GM18507 (cell line): ENCODE measurements around the gene PDGFD.

Experiments used
- DNase-seq: peaks from one replicate; pipeline ENCODE4 v3.0.0; 2011; ENCODE audit warnings: low read depth; ENCODE audit not compliant: insufficient read length; ENCODE audit errors: extremely low spot score
- FAIRE-seq: peaks from 2 replicates; lab custom pipeline; 2011; peaks lifted over from hg19 to GRCh38; lab: Jason Lieb, UNC

Gene PDGFD

GRCh38 chr11:103940551-103940950 lies 223.4 kb downstream of the PDGFD start:
- no peak for FAIRE-seq
- DNase-seq, result no peak

- DNase-seq (no peak), FAIRE-seq (peak; percentile 31)
These were observed 224.3 kb downstream of the PDGFD start for GRCh38 chr11:103939694-103940093.

- FAIRE-seq (no peak), DNase-seq (no peak)
These were observed 227.9 kb downstream of the PDGFD start for GRCh38 chr11:103936059-103936458.

- no peak for DNase-seq
- no peak for FAIRE-seq
These were observed 228.7 kb downstream of the PDGFD start for GRCh38 chr11:103935219-103935618.

- peak; percentile 92 for FAIRE-seq
- peak; percentile 40 for DNase-seq
These were observed 234.6 kb downstream of the PDGFD start for GRCh38 chr11:103929170-103929903.

- FAIRE-seq (peak; percentile 57), DNase-seq (no peak)
These were observed 235.2 kb downstream of the PDGFD start for GRCh38 chr11:103928802-103929161.

- no peak for FAIRE-seq
- no peak for DNase-seq
These were observed 235.7 kb downstream of the PDGFD start for GRCh38 chr11:103928040-103928801.

- peak; percentile 81 for FAIRE-seq
- no peak for DNase-seq
These were observed 236.4 kb downstream of the PDGFD start for GRCh38 chr11:103927535-103927934.

GRCh38 chr11:103926990-103927389 lies 237.0 kb downstream of the PDGFD start:
- DNase-seq (no peak), FAIRE-seq (no peak)

- DNase-seq (no peak), FAIRE-seq (peak; percentile 41)
These were observed 239.6 kb downstream of the PDGFD start for GRCh38 chr11:103924166-103925013.

- DNase-seq, result no peak
- no peak for FAIRE-seq
These were observed 240.5 kb downstream of the PDGFD start for GRCh38 chr11:103923451-103923931.

- no peak for DNase-seq
- no peak for FAIRE-seq
These were observed 243.0 kb downstream of the PDGFD start for GRCh38 chr11:103920933-103921332.

- no peak for FAIRE-seq
- no peak for DNase-seq
These were observed 243.5 kb downstream of the PDGFD start for GRCh38 chr11:103920449-103920848.

- DNase-seq (no peak), FAIRE-seq (no peak)
These were observed 253.2 kb downstream of the PDGFD start for GRCh38 chr11:103910721-103911120.

- peak; percentile 52 for FAIRE-seq
These were observed 256.1 kb downstream of the PDGFD start for GRCh38 chr11:103907548-103908455.

GRCh38 chr11:103907136-103907535 lies 256.8 kb downstream of the PDGFD start:
- no peak for FAIRE-seq
- no peak for DNase-seq

More at GRCh38 chr11:103907548-103908455, 256.1 kb downstream of the PDGFD start:
- no peak for DNase-seq

- FAIRE-seq, result no peak
- DNase-seq, result no peak
These were observed 257.6 kb downstream of the PDGFD start for GRCh38 chr11:103906291-103906867.

GRCh38 chr11:103904324-103904667 lies 259.7 kb downstream of the PDGFD start:
- no peak for FAIRE-seq

More at GRCh38 chr11:103904324-103904667, 259.7 kb downstream of the PDGFD start:
- no peak for DNase-seq
